Measurements from ENCODE around the gene CDKN2A.
A peak's percentile ranks its signal among the peaks of the same experiment; 100 is the strongest.

Gene CDKN2A

DNA sequence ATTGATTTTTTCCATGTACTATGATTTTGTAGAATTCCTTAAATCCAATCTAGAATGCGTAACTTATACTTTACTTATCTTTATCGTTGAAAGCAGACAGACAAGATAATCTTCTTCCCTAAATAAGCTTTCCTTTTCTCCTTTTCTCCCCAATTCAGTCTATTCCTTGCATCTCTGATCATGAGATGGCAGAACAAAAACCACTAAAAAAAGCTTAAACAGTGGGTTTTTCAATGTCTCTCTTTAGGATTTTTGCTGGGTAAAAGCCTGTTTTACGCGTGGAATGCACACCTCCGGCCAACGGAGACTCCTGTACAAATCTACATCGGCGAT lies 14.2 kb upstream of the CDKN2A start:
- no peak for DNase-seq (ENCODE audit: low read depth in 2 of 3, low spot score in 2 of 3)

DNA sequence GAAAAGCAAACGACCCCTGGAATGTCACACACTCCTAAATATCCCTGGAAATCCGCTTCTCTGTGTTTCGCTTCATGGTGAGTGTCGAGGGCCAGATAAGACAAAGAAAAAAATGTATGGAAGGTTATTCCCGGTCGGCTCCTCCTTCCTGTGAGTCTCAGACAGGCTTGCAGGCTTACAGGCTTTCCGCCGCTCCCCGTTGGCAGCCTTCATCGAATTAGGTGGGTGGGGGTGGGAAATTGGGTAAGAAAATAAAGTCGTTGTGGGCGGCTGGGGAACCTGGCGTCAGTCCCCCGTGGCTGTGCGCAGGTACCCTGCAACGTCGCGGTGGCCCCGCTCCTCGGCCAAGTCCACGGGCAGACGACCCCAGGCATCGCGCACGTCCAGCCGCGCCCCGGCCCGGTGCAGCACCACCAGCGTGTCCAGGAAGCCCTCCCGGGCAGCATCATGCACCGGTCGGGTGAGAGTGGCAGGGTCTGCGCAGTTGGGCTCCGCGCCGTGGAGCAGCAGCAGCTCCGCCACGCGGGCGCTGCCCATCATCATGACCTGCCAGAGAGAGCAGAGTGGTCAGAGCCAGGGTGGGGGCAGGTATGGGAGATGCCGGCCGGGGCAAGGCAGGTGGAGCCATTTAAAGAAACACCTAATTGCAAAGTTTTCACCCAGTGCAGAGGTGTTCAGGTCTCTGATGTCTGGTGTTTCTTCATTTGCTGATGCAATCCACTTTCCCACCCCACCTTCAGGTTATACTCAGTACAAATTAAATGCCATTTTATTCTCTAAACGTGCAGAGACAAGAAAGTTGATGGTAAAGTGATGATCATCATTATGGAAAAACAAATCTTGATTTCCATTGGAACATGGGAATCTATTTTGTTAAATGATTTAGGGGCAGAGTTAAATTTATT lies 11.8 kb upstream of the CDKN2A start:
- no peak for DNase-seq (ENCODE audit: low read depth in 2 of 3, low spot score in 2 of 3)

DNA sequence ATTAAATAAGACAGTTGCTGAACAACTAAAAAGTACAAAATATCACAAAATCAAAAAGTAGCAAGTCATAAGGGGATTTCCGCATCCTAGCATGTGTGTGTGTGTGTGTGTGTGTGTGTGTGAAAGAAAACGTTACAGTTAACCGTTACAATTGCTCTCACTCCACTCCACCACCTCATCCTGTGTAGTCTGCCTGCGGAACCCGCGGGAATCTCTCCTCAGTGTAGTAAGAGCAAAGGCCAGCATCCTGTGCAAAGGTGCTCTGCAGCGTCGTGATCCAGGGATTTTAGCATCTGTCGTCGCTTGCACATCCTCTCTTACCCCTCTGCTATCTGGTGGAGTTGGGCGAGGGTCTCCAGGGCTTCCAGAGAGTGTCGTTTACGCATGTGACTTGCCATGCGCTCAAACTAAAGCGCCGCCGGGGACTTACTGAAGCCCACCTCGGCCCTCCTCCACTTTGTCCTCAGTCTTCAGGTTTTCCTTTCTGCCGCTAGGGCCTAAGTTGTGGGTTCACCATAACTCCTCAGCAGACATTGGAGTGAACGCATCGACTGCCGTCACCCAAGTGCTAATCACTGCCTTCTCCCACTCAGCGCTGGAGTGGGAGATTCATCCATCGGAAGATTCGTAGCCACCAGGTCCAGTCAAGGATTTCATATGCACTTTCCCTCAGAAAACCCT lies 11.0 kb upstream of the CDKN2A start:
- DNase-seq (ENCODE audit: low read depth in 2 of 3, low spot score in 2 of 3), result no peak

DNA sequence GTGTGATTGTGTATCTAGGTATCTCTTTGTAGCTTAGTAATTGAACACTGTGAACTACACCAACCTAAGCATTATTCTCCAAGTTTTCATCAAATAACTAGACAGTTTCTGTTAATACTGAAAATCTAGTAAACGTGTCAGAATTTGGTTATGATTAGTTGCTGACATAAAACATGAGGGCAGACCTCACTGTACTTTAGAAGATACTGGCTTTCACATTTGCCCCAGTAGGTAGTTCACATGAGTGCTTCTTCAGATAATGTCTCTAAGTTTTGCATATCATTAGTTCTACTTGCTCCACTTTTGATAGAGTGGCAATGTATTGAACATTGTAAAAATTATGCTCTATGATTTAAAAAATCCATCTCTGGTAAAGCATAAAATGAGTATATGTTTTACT lies 7.8 kb upstream of the CDKN2A start:
- DNase-seq (ENCODE audit: low read depth in 2 of 3, low spot score in 2 of 3), result no peak

DNA sequence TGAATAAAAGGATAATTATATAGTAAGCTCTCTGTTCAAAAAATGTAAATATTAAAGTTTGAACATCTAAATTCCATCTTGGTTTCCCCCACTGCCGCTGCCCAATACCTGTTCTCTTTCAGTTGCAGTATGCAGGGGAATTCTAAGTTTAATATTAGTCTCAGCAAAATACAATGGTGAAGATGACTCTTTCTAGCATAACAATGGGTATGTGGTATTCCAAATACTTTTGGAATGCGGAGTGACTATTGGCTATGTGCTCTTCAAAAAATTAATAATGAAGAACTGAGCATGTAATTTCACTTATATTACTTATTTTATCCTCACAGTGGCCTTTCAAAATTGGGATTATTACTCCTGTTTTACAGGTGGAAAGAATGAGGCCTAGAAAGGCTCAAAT lies 3.8 kb upstream of the CDKN2A start:
- no peak for DNase-seq (ENCODE audit: low read depth in 2 of 3, low spot score in 2 of 3)

DNA sequence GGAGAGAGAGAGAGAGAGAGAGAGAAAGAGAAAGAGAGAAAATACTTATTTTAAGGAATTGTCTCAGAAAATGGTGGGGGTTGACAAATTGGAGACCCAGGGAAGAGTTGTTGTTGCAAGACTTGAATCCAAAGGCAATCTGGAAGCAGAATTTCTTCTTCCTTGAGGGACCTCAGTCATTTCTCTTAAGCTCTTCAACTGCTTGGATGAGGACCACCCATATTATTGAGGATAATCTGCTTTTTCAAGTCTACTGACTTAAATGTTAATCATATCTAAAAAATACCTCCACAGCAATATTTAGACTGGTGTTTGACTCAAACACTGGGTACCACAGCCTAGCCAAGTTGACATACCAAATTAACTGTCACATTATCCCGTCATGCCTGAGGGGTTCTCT lies 3.3 kb upstream of the CDKN2A start:
- no peak for DNase-seq (ENCODE audit: low read depth in 2 of 3, low spot score in 2 of 3)

DNA sequence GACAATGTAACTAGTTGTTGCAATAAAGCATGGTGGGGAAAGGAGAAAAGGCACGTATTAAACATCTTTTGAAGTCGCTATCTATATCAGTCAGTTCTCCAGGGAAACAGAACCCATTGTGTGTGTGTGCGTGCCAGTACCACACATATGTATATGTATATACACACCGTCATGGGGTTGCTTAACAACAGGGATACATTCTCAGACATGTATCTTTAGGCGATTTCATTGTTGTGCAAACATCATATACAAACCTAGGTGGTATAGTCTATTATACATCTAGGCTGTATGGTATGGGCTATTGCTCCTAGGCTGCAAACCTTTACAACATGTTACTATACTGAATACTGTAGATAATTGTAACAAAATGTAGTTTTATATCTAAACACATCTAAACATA lies 2.7 kb upstream of the CDKN2A start:
- DNase-seq (ENCODE audit: low read depth in 2 of 3, low spot score in 2 of 3), result no peak

DNA sequence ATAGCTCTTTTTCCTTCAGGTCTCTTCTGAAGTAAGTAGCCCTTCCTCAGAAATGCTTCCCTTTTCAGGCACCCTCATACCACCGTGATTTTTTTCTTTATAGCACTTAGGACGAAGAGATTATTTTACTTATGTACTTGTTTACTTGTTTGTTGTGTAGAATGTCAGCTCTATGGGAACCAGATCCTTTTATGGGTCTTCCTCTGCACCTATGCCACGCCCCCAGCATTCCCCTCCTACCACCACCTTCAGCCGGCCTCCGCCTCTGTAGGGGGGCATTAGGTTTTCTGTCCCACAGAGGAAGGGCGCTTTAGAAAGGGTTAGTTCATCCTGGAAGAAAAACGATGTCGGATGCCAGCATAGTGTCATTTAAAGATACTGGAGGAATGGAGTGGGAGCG lies 2.2 kb upstream of the CDKN2A start:
- no peak for DNase-seq (ENCODE audit: low read depth in 2 of 3, low spot score in 2 of 3)

DNA sequence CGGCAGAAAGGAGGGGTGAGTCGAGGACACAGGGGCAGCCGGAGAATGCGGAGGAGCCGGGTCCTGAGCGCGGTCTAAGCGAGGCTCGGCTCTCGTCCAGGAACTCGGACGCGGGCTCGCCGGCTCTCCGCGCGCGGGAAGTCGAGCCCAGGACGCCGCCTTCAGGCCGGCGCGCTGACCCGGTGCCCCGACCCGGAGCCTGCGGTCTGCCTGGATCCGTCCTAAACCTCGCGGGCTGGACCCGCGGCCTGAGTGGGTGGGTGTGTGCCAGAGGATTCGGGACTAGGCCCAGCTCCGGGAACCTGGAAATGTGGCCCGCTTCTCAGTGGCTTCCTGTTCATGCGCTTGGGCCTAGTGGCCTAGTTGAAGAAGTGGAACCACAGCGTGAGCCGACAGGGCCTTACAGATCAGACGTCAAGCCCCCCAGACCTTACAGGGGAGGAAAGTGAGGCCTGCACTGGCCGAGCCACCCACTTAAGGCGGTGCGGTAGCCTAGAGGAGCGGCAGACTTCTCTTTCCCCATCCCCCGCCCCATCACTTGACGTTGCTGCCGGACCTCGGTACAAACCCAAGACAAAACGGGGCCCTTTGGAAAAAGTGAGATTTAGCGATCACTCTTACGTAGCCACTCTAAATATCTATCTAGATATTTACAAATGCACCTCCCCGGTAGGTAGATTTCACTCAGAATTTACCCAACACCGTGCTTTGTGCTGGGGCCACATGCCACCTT lies 1.6 kb upstream of the CDKN2A start:
- peak in 1 of 3 experiments; percentile 7 for DNase-seq (ENCODE audit: low read depth in 2 of 3, low spot score in 2 of 3)

DNA sequence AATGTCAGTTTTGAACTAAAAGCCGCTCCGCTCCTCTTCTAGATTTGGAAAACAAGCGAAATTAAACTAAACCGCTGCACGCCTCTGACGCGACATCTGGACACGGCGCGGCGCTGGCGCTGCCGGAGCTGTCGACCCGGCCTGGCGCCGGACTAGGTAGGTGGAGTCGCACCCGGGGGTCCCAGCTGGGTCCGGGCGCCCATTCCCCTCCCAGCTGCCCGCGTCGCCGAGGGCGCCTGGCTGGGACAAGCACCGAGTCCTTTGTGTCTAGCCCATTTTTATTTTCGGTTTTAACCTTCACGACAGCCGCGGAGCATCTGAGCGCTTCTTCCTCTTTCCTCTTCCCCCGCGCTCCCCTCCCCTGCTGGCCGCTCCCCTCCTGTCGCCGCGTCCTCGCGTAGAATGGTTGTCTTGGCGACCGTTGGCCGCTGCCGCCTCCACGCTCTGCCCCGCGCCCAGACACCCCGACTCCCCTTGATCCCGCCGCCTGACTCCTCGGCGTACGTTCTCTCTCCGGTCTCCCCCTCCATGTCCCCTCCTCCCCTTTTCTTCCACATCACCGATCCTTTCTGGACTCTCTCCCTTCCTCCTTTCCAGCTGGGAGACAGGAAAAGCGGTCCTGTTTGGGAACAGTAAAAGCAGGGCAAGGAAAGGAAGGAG lies 944 bp upstream of the CDKN2A start:
- DNase-seq (ENCODE audit: low read depth in 2 of 3, low spot score in 2 of 3), result peak in 1 of 3 experiments; percentile 12

DNA sequence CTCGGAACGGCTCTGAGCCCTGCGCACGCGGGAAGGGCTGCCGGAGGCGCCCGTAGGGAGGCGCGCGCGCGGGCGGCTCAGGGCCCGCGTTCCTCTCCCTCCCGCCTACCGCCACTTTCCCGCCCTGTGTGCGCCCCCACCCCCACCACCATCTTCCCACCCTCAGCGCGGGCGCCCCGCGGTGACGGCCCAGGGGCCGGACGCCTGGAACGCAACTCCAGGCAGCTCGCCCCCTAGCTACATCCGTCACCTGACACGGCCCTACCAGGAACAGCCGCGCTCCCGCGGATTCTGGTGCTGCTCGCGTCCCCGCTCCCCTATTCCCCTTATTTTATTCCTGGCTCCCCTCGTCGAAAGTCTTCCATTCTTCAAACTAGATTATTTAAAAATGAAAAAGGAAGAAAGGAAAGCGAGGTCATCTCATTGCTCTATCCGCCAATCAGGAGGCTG lies 389 bp upstream of the CDKN2A start, which contains the start of gene CDKN2B-AS1:
Gene CDKN2B-AS1 (plus strand): TSS at position 236 of the 450 bp plus-strand sequence.
- peak in 1 of 3 experiments; percentile 23 for DNase-seq (ENCODE audit: low read depth in 2 of 3, low spot score in 2 of 3)

DNA sequence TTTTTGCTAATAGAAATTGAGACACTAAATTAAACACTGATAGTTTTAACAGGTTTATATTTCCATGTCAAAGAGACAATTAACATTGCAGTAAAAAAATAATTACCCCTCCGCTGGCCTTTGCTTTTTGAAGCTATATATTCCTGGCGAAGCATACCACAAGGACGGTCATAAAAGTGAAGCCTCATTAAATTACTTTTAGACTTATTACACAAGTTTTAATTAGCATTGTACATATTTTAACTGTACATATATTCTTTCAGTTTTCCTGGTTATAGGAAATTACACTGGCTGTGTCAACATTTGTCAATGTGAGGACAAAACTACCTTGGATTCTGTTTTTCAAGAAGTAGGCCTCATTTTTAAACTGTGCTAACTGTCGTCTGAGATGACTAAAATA lies 1.2 kb downstream of the CDKN2A start:
- no peak for DNase-seq (ENCODE audit: low read depth in 2 of 3, low spot score in 2 of 3)

DNA sequence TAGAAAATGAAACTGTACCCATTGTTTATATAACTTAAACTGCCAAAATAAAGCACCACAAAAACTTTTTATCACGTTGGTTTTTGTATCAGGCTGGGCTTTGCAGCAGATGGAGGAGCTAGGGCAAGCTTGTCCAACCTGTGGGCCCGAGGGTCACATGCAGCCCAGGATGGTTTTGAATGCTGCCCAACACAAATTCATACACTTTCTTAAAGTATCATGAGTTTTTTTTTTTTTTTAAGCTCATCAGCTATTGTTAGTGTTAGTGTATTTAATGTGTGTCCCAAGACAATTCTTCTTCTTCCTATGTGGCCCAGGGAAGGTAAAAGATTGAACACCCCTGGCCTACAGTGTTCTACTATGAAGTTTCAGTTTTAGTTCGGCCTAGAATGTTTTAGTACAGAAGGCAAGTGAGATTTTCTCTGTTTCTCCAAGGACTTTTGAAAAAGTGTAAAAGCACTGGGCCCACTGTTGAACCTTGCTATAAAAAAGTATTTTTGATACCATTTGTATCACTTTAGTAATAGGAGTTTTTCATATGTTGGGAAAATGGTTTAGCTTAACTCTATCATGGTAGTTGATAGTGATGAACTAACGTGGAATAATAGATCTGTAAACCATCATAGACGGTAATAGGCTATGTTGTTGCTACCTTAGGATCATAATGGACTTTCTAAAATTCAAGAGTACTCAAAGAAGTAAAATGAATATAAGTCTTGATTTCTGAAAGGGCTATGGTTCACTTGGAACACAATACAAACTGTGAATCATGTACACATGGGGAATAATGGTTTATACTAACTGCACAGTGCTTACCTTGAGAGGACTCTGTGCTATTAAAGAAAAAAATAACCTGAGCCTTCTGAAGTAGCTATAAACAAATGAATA lies 2.9 kb downstream of the CDKN2A start:
- no peak for DNase-seq (ENCODE audit: low read depth in 2 of 3, low spot score in 2 of 3)

DNA sequence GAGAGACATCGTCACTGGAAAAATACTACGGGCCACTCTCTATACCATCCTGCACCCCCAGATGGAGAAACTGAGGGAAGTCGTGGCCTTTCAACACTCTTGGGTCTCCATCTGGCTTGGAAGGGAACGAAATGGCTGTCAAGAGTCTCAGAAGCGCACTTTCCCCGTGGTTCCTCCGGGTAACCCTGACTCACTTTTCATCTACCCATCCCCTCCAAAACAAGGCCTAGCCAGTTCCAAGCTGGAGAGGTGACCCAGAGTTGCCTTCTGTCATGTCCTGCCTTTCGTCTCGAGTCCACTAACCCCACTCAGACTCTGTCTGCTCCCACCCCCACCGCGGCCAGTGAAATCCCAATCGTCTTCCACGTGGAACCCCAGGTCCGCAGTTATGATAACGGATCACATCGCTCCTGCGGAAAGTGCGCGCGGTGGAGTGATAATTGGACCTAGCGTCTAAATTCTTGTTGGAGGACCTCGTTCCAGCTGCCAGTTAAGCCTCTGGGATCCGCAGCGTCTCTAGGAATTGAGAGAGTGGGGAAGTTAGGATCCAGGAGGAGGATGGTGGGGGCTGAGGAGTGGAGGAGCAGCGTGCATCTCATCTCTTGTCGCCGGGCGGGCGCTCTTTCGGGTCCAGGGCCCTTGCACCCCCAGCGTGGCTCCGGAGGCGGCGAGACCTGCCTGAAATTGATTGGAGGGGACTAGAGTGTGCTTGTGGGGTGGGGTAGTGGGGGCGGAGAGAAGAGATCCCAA lies 4.6 kb downstream of the CDKN2A start:
- no peak for DNase-seq (ENCODE audit: low read depth in 2 of 3, low spot score in 2 of 3)

DNA sequence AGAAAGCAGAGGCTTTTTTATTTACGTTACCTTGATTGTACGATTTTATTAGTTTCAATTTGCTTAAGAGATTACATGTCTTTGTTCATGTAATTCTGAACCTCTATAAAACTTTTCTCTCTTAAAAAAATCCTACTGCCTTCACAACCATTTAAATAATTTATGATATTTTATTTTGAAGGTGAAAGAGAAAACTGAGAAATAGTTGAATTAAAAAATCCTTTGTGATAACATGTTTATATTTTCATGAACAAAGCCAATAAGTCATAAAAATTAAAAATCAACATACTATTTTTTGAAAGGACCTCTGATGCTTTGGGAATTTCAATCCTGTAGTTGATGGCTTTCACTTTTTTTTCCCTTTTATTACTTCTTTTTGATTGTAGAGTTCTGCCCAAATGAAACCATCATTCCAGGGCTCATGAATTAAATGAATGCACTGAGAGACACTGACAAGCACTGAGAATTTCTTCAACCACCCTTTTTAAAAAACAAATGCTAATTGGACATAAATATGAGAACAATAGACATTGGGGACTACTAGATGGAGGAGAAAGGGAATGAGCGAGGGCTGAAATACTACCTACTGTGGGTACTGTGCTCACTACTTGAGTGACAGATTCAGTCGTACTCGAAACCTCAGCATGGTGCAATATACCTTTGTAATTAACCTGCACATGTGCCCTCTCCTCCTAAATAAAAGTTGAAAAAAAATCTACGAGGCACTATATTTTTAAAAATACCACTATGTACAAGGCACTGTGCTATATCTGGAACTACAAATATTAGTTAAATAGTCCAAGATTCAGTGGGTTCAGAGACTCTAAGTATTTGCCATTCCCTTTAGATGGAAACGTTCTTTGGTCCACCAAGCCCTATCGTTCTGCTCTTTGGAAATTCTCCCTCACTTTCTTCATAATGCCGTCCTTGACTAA lies 5.9 kb downstream of the CDKN2A start:
- DNase-seq (ENCODE audit: low read depth in 2 of 3, low spot score in 2 of 3), result no peak

DNA sequence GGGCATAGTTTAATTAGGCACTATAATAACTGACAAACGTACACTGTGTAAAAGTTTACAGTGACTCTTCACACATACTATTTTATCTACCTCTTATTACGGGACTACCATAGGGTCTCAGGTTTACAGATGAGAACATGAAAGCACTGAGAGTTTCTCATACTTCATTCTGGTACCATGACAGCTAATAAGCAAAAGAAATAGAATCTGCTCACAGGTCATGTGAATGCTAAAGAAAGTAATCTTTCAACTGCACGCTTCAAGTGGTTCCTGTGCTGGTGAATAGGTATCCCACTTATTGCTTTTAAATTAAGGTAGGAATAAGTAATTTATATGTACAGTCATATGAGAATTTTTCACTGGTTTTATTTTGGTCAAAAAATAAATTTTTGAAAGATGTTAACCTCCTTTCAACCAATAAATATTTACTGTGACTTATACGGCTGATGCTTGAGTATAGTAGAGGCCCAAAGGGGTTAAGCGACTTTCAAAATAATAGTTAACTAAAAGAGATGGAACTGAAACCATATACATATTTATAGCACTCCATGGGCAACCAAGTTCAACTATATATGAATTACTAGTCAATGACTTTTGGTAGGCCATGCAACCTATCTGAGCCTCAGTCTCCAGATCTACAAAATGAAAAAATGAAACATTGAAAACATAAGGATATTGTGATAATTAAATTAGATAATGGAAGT lies 8.1 kb downstream of the CDKN2A start:
- no peak for DNase-seq (ENCODE audit: low read depth in 2 of 3, low spot score in 2 of 3)

DNA sequence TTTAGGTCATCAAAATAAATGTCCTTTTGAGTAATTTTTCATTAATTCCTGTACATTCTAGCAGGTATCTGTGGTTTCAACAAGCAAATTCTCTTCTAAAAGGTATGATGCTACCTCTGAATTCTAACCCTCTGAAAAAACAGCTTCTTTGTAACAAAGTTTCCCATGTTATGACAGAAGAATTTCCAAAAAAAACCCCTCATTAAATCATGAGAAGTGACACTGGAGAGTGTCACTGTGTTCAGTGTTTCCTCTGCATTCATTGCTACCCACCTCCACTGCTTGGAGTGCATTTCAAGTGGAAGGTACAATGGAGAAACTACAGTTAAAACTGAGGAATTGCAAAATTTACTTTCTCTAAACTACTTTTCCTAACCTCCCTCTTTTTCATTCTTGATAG lies 10.1 kb downstream of the CDKN2A start:
- no peak for DNase-seq (ENCODE audit: low read depth in 2 of 3, low spot score in 2 of 3)

DNA sequence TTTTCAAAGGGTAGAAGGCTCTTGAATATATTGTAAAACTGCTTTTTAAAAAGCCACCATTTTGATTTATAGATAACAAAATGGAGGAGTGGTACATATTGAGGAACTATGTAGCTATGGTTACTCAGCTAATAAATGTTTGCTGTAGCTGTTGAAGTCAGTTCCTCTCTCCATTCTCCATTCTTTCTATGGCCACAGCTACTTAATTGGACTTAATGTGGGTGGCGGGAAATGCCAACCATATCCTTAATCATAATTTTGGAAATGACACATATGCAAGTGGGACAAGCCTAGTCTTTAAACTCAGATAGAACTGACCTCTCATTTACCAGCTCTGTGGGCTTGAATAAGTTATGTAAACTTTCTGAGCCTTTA lies 10.6 kb downstream of the CDKN2A start:
- DNase-seq (ENCODE audit: low read depth in 2 of 3, low spot score in 2 of 3), result no peak

Measured in activated CD8-positive, alpha-beta memory T cell treated with anti-CD3 and anti-CD28 coated beads for 48 hours (primary cell).